OCI-LY7 (cell line): ENCODE data around the gene ADAT2.

Experiments used
- CTCF ChIP-seq: fragments of 200-600 bp; sonication (generic); conservative IDR thresholded peaks from 2 replicates; pipeline ENCODE4 v1.5.1; 2014; ENCODE audit warnings: mild to moderate bottlenecking, antibody characterized with exemption, low read length, moderate library complexity, mixed read lengths
- EZH2phosphoT487 ChIP-seq: fragments of 200-600 bp; sonication (generic); IDR thresholded peaks from 2 replicates; pipeline ENCODE4 v1.6.1; 2018; ENCODE audit warnings: low read depth, borderline replicate concordance, mild to moderate bottlenecking, mixed run types, antibody characterized with exemption, low read length, moderate library complexity, mixed read lengths

DNA sequence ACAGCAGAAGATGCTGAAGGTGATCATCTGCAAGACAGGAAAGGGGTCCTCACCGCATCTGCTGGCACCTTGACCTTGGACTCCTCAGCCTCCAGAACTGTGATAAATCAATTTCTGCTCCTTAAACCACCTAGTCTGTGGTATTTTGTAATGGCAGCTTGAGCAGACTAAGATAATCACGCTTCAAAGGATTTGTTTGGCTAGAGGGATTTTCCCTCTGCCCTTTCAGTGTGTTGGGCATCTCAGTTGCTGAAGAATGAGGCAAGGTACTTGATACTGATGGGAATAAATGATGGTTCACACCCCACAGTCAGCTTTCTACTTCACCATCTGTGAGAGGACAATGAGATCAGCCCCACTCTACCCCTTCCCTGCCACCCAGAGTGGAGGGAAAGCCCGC lies 60.2 kb downstream of the ADAT2 start:
- TF ChIP-seq EZH2phosphoT487, result no peak
- TF ChIP-seq CTCF, result no peak
